ENCODE measurements around the gene CHST3.

DNA sequence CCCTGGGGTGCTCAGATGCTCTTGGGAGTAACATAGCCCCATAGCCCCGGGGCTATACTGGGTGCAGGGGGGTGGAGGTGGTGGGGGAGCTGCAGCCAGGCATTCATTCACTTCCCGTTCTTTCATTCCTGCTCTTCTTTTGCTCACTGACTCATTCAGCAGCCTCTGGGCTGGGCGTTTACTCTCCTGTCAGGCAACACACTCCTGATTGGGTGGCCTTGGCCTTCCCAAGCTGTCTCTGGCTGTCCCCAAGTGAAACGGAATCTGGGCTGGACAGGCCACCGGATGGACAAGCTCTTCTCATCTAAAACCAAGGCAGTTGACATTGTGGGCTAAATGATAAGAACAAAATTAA, 34.6 kb downstream of the CHST3 start:
- TF ChIP-seq EZH2 (IDR thresholded peaks at IDR 0.05; ENCODE audit: borderline replicate concordance, control insufficient read depth, low read depth, low read length) (no peak), RBBP5 (conservative IDR thresholded peaks at IDR 0.05) (no peak), TAF1 (IDR thresholded peaks at IDR 0.05; ENCODE audit: borderline replicate concordance, low read depth, low read length) (no peak), EP300 (IDR thresholded peaks at IDR 0.05; ENCODE audit: borderline replicate concordance in 1 of 2, control insufficient read depth in 1 of 2, low read depth in 2 of 2, low read length in 2 of 2) (no peak), HDAC6 (IDR thresholded peaks at IDR 0.05; ENCODE audit: unreplicated experiment) (no peak), ZNF24 (IDR thresholded peaks at IDR 0.05) (no peak)
- TF ChIP-seq, protein P1, sequence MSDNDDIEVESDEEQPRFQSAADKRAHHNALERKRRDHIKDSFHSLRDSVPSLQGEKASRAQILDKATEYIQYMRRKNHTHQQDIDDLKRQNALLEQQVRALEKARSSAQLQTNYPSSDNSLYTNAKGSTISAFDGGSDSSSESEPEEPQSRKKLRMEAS (IDR thresholded peaks at IDR 0.05; ENCODE audit: low read depth, low read length), result no peak
- TF ChIP-seq, protein P2, sequence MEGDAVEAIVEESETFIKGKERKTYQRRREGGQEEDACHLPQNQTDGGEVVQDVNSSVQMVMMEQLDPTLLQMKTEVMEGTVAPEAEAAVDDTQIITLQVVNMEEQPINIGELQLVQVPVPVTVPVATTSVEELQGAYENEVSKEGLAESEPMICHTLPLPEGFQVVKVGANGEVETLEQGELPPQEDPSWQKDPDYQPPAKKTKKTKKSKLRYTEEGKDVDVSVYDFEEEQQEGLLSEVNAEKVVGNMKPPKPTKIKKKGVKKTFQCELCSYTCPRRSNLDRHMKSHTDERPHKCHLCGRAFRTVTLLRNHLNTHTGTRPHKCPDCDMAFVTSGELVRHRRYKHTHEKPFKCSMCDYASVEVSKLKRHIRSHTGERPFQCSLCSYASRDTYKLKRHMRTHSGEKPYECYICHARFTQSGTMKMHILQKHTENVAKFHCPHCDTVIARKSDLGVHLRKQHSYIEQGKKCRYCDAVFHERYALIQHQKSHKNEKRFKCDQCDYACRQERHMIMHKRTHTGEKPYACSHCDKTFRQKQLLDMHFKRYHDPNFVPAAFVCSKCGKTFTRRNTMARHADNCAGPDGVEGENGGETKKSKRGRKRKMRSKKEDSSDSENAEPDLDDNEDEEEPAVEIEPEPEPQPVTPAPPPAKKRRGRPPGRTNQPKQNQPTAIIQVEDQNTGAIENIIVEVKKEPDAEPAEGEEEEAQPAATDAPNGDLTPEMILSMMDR (IDR thresholded peaks at IDR 0.05 in 2 of 3, conservative IDR thresholded peaks at IDR 0.05 in 1 of 3; ENCODE audit: control insufficient read depth in 2 of 3, extremely low read depth in 1 of 3, insufficient read depth in 1 of 3, low read depth in 3 of 3, low read length in 3 of 3), result no peak

All from GM12878 (cell line).